ENCODE measurements around the gene GADD45GIP1. TPM values are rescaled to one million over a fixed set of nuclear protein-coding genes. Genes with fewer than 3 reads are reported as not detected.

The GADD45GIP1 gene
- total RNA-seq, 1 experiment from 2014 or later, result 36.7 TPM

DNA sequence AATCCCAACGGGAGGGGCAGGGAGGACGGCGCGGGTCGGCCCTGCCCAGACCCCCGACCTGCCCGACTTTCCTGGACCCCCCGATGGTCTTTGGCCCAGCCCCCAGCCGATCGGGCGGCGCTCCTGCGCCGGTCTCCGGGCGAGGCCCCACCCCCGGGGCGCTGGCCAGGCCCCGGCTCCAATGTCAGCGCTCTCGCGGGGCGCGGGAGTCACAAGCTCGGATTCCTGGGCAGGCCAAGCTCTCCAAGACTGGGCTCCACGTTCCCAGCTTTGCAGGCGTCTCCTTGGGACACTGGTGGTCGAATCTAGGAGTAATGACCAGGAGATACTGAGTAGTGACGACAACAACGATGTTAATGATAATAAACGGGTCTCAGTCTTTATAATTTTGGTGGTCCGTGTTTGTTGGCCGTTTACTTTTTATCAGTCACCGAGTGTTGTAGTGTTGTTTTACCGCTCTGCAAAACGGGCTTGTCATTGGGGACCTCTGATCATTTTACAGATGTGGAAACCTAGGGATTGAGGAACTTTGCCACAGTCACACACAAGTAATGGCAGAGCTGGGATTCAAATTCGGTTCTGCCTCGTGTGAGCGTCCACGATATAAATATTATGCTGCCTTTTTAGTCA lies 10.8 kb downstream of the GADD45GIP1 start:
- peak; percentile 82 for ATAC-seq
- Histone ChIP-seq H3K9me3 (ENCODE audit: control insufficient read depth, insufficient read depth, low read depth, low read length) (no peaks in the 10 kb centered on the region), H3K4me1 (ENCODE audit: control insufficient read depth, insufficient read depth, low read length) (peaks cover 15% of the 10 kb centered on the region), H3K36me3 (ENCODE audit: control insufficient read depth, insufficient read depth, low read length) (peaks cover 13% of the 10 kb centered on the region), H3K27me3 (ENCODE audit: control insufficient read depth, insufficient read depth, low read length) (no peaks in the 10 kb centered on the region), H3K27ac (ENCODE audit: low read length) (peak overlapping the region; percentile 98), H3K4me3 (ENCODE audit: low read depth in 2 of 2, low read length in 2 of 2) (peak overlapping the region; percentile 89 to 91)
- in situ Hi-C loops (cut with HindIII; ENCODE audit: low pct_unique_long_range_greater_than_20kb, low sequenced_read_pairs) (no loop called here), intact Hi-C loops (cut with micrococcal nuclease; ENCODE audit: unreplicated experiment) (no loop called here)
- BruUV-seq (replicated peaks), result no TSS peak
- TF ChIP-seq, protein P1, sequence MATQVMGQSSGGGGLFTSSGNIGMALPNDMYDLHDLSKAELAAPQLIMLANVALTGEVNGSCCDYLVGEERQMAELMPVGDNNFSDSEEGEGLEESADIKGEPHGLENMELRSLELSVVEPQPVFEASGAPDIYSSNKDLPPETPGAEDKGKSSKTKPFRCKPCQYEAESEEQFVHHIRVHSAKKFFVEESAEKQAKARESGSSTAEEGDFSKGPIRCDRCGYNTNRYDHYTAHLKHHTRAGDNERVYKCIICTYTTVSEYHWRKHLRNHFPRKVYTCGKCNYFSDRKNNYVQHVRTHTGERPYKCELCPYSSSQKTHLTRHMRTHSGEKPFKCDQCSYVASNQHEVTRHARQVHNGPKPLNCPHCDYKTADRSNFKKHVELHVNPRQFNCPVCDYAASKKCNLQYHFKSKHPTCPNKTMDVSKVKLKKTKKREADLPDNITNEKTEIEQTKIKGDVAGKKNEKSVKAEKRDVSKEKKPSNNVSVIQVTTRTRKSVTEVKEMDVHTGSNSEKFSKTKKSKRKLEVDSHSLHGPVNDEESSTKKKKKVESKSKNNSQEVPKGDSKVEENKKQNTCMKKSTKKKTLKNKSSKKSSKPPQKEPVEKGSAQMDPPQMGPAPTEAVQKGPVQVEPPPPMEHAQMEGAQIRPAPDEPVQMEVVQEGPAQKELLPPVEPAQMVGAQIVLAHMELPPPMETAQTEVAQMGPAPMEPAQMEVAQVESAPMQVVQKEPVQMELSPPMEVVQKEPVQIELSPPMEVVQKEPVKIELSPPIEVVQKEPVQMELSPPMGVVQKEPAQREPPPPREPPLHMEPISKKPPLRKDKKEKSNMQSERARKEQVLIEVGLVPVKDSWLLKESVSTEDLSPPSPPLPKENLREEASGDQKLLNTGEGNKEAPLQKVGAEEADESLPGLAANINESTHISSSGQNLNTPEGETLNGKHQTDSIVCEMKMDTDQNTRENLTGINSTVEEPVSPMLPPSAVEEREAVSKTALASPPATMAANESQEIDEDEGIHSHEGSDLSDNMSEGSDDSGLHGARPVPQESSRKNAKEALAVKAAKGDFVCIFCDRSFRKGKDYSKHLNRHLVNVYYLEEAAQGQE (IDR thresholded peaks at IDR 0.05; ENCODE audit: insufficient read depth in 1 of 2, low read depth in 2 of 2, low read length in 1 of 2), result no peak
- POLR2A ChIA-PET, result interaction anchor here (0.6 to 0.7 kb wide), 2 partner anchors 56 to 211 kb away, joined by 3 to 11 read pairs; no protein-coding TSS in a partner anchor
- no peak for DNase-seq (ENCODE audit: low read depth, low spot score)
- CTCF ChIA-PET, result no interaction called here

DNA sequence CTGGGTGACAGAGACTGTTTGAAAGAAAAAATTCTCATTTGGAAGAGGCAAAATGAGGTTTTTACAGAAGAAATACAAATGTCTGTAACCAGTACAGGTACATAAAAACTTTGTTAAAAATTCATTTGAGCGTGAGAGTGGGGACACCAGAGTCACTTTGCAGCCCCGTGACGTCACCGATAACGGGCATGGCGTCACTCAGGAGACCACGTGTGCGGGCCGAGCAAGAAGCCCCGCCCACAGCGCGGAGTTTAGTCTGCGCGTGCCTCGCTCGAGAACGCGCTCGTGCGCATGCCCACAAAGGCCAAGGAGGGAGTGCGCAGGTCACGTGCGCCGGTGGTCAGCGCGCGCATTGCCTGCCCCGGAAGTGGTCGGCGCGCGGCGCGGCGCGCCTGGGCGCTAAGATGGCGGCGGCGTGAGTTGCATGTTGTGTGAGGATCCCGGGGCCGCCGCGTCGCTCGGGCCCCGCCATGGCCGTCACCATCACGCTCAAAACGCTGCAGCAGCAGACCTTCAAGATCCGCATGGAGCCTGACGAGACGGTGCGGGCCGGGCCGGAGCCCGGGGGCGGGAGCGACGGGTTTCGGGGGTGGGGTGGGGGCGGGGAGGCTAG lies 11.4 kb downstream of the GADD45GIP1 start, which contains the start of gene RAD23A:
Gene RAD23A, plus strand, starts transcription at position 384 of the 613 bp plus-strand sequence. Its CDS starts 87 bp downstream, at position 471.
- TF ChIP-seq SIN3A (IDR thresholded peaks at IDR 0.05; ENCODE audit: borderline replicate concordance, insufficient read depth, low read depth, low read length) (peak; percentile 89; the same call in 1 of the 2 replicates), POLR2AphosphoS5 (IDR thresholded peaks at IDR 0.05; ENCODE audit: low read depth, low read length) (peak; percentile 98), TCF7L2 (IDR thresholded peaks at IDR 0.05; ENCODE audit: low read depth, low read length) (no peak)
- TF ChIP-seq, protein P1 (IDR thresholded peaks at IDR 0.05; ENCODE audit: insufficient read depth in 1 of 2, low read depth in 2 of 2, low read length in 1 of 2), result peak in 1 of 2 experiments; percentile 52; a peak in 1 of 4 replicates
- peaks cover 14% of the 10 kb centered on the region for H3K36me3 ChIP-seq (ENCODE audit: control insufficient read depth, insufficient read depth, low read length)
- peaks cover 21% of the 10 kb centered on the region for H3K4me1 ChIP-seq (ENCODE audit: control insufficient read depth, insufficient read depth, low read length)
- ChIA-PET POLR2A (interaction anchor here (0.7 kb wide), 1 partner anchor 55 kb away, joined by 3 read pairs; no protein-coding TSS in a partner anchor), CTCF (no interaction called here)
- H3K9me3 ChIP-seq (ENCODE audit: control insufficient read depth, insufficient read depth, low read depth, low read length), result no peaks in the 10 kb centered on the region
- peak within 1 kb of the TSS; percentile 89 to 91 for H3K4me3 ChIP-seq (ENCODE audit: low read depth in 2 of 2, low read length in 2 of 2)
- ATAC-seq, result peak; percentile 88
- in situ Hi-C loops (cut with HindIII; ENCODE audit: low pct_unique_long_range_greater_than_20kb, low sequenced_read_pairs), result no loop called here
- peak; percentile 83 for DNase-seq (ENCODE audit: low read depth, low spot score)
- peak within 1 kb of the TSS; percentile 98 for H3K27ac ChIP-seq (ENCODE audit: low read length)
- H3K27me3 ChIP-seq (ENCODE audit: control insufficient read depth, insufficient read depth, low read length), result no peaks in the 10 kb centered on the region
- BruUV-seq (replicated peaks), result no TSS peak
- intact Hi-C loops (cut with micrococcal nuclease; ENCODE audit: unreplicated experiment), result no loop called here

All from Panc1 (cell line).